ENCODE measurements around the gene LPIN2. TPM values are rescaled to one million over a fixed set of nuclear protein-coding genes. Genes with fewer than 3 reads are reported as not detected.

The LPIN2 gene
- total and polyA plus RNA-seq, 4 donors: 43.7 to 65.6 (median 49.5) TPM

DNA sequence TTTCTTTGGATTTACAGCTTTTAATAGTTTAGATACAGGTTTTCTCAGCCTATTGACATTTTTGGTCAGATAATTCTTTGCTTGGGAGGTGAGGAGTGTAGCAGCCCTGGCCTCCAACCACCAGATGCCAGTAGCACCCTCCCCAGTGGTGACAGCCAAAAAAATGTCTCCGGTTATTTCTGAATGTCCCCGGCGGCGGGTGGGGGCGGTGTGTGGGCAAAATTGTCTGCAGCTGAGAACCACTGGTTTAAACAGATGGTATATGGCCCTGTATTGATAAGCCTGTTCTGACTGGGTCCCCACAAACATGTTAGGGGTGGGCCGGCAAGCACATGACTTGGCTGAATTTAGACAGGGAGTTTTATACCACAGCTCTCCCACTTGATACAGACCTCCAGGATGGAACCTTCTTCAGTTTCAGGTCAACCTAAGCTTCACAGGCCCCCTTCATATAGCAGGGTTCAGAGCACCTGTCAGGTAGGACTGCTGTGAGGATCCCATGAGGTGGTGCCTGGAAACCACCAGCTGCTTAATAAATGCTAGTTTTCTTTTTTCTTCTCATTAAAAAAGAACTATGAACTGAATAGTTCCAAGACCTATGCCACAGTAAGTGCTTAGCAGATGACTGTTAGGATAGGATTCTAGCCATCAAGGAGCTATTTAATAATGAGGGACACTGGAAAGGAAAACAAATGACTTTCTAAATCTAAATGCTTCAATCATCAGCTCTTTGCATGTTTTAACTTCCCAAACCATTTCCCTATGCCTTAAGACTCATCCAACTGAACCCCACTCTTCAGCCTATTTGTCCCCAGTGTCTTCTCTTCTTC lies 18.1 kb downstream of the LPIN2 start:
- DNase-seq (ENCODE audit: low read depth in 4 of 6, low spot score in 6 of 6): no peak
- peaks cover 17% of the 10 kb centered on the region for H3K4me1 ChIP-seq (ENCODE audit: control insufficient read depth, insufficient read depth, low read length)
- WGBS (ENCODE audit: insufficient coverage): 97% methylated on average over 5 of the region's 6 CpGs
- H3K9me3 ChIP-seq (ENCODE audit: control insufficient read depth, insufficient read depth, low read length): no peaks in the 10 kb centered on the region
- H3K27ac ChIP-seq (ENCODE audit: low read depth, low read length): no peak overlapping the region
- H3K27me3 ChIP-seq (ENCODE audit: control insufficient read depth, insufficient read depth, low read length): no peaks in the 10 kb centered on the region
- no peak overlapping the region for H3K4me3 ChIP-seq (ENCODE audit: low read depth, low read length)
- peaks cover 2% of the 10 kb centered on the region for H3K36me3 ChIP-seq (ENCODE audit: control insufficient read depth, insufficient read depth, low read length)

DNA sequence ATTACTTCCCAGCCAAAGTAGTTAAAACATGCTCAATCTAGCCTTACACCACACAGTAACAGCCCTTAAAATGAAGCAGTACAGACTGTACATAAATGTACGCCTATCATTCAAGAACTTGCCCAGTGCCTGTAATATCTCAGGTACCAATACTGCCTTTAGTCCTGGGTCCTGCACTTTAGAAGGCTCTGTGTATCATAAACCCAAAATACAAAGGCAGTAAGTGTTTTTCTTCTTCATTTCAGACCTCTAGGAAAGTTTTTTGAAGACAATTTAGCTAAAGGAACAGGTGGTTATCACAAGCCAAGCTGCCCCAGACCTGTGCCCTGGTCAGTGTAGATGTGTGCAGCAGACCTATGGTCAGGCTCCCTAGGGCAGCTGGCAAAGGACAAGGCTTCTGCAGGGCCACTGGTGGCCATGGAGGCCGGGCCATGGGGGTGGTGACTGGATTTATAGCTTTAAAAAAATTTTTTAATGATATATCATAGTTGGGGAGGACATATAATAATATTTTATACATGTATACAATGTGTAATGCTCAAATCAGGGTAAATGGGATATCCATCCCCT lies 18.8 kb downstream of the LPIN2 start:
- no peak overlapping the region for H3K4me3 ChIP-seq (ENCODE audit: low read depth, low read length)
- H3K27me3 ChIP-seq (ENCODE audit: control insufficient read depth, insufficient read depth, low read length): no peaks in the 10 kb centered on the region
- no peak overlapping the region for H3K27ac ChIP-seq (ENCODE audit: low read depth, low read length)
- peaks cover 11% of the 10 kb centered on the region for H3K4me1 ChIP-seq (ENCODE audit: control insufficient read depth, insufficient read depth, low read length)
- 80% methylated on average over 1 of the region's 2 CpGs for WGBS (ENCODE audit: insufficient coverage)
- peaks cover 2% of the 10 kb centered on the region for H3K36me3 ChIP-seq (ENCODE audit: control insufficient read depth, insufficient read depth, low read length)
- no peak for DNase-seq (ENCODE audit: low read depth in 4 of 6, low spot score in 6 of 6)
- H3K9me3 ChIP-seq (ENCODE audit: control insufficient read depth, insufficient read depth, low read length): no peaks in the 10 kb centered on the region

DNA sequence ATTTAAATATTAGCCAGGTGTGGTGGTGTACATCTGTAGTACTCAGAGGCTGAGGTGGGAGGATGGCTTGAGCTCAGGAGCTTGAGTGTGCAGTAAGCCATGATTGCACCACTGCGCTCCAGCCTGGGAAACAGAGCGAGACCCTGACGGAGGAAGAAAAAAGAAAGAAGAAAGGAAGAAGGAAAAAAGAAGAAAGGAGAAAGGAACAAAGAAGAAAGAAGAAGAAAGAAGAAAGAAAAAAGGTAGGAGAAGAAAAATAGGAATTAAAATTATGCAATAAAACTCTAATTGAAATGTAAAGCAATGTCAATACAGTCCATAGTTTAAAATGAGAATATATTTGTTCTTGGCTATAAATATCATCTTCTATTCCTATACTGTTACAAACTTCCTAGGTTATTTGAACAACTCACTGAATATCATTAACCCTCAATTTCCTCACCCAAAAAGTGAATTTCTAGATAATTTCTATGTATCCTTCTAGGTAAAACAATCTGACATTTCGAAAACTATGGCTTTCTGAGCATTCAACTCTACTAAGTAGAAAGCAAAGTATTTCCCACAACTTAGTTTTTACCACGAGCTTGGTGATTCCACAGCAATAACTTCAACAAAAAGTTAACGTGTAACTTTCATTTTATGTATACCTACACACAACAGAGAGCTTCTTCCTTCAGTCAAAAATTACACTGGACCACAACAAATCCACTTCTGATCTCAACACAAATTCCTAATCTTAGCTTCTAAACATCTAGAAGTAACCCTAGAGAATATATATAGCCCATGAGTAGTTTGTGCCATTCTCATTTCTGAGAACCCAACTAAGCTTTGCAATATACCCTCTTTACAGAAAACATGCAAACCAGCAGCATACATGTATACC lies 19.7 kb downstream of the LPIN2 start:
- H3K4me3 ChIP-seq (ENCODE audit: low read depth, low read length): no peak overlapping the region
- 89% methylated on average over 3 of the region's 6 CpGs for WGBS (ENCODE audit: insufficient coverage)
- H3K27me3 ChIP-seq (ENCODE audit: control insufficient read depth, insufficient read depth, low read length): no peaks in the 10 kb centered on the region
- H3K4me1 ChIP-seq (ENCODE audit: control insufficient read depth, insufficient read depth, low read length): peaks cover 10% of the 10 kb centered on the region
- H3K9me3 ChIP-seq (ENCODE audit: control insufficient read depth, insufficient read depth, low read length): no peaks in the 10 kb centered on the region
- no peak overlapping the region for H3K27ac ChIP-seq (ENCODE audit: low read depth, low read length)
- DNase-seq (ENCODE audit: low read depth in 4 of 6, low spot score in 6 of 6): no peak
- peaks cover 2% of the 10 kb centered on the region for H3K36me3 ChIP-seq (ENCODE audit: control insufficient read depth, insufficient read depth, low read length)

DNA sequence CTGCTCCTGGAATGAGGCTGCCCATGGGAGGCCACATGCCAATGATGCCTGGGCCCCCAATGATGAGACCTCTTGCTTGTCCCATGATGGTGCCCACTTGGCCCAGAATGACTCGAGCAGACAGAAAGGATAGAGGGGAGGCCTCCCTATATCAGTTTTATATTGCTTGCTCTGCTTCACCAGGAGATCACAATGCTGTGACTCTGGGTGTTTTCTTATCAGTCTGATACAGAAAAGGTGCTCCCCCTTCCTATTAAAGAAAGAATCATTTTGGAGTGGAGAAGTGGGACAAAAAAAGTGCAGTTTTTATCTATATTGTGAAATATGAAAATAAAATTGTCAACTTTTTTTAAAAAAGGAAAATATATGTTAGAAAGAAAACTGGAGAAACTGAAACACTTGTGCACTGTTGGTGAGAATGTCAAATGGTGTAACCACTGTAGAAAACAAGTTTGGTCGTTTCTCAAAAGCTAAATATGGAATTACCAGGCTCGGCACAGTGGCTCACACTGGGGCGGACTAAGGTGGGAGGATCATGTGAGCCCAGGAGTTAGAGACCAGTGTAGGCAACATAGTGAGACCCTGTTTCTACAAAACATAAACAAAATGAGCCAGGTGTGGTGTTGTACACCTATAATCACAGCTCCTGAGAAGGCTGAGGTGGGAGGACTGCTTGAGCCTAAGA lies 21.8 kb downstream of the LPIN2 start:
- no peak overlapping the region for H3K27ac ChIP-seq (ENCODE audit: low read depth, low read length)
- WGBS (ENCODE audit: insufficient coverage): 100% methylated on average over 1 of the region's 4 CpGs
- H3K36me3 ChIP-seq (ENCODE audit: control insufficient read depth, insufficient read depth, low read length): peaks cover 2% of the 10 kb centered on the region
- no peak for DNase-seq (ENCODE audit: low read depth in 4 of 6, low spot score in 6 of 6)
- H3K4me1 ChIP-seq (ENCODE audit: control insufficient read depth, insufficient read depth, low read length): no peaks in the 10 kb centered on the region
- no peaks in the 10 kb centered on the region for H3K27me3 ChIP-seq (ENCODE audit: control insufficient read depth, insufficient read depth, low read length)
- H3K9me3 ChIP-seq (ENCODE audit: control insufficient read depth, insufficient read depth, low read length): no peaks in the 10 kb centered on the region
- no peak overlapping the region for H3K4me3 ChIP-seq (ENCODE audit: low read depth, low read length)

DNA sequence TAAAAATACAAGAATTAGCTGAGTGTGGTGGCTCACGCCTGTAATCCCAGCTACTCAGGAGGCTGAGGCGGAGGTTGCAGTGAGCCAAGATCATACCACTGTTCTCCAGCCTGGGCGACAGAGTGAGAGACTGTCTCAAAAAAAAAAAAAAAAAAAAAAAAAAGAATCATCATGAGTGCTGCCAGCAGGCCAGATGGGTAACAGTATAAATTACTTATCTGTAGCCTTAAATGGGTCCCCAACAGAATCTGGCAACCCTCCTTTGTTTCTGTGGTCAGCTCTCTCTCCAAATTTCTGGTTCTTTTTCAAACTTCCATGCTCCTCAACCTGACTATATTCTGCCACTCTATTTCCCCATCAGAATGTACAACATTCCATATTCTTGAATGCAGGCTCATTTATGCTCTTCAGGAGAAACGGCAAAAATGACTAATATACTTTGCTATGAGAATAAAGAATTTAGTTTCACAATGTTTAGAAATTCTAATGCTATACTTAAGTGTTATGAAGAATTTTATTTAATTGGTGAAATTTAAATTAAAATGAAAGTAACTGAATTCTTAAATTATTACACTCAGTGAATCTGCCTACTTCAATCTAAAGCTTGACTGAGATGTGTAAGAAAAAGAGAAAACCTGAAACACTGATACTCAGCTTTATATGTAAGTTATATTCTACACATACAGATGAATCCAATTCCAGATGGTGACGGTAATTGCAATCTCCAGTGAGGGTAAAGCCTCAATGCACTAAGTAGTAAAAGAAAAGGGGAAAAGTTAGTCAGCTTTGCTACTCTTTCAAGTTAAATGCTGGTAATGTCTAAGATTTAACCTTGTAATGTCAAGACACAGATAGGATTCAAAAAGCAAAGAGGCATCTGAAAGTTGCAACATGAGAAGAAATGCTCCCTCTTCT lies 24.8 kb downstream of the LPIN2 start:
- Histone ChIP-seq H3K27me3 (ENCODE audit: control insufficient read depth, insufficient read depth, low read length) (no peaks in the 10 kb centered on the region), H3K27ac (ENCODE audit: low read depth, low read length) (no peak overlapping the region), H3K9me3 (ENCODE audit: control insufficient read depth, insufficient read depth, low read length) (no peaks in the 10 kb centered on the region), H3K4me3 (ENCODE audit: low read depth, low read length) (no peak overlapping the region), H3K36me3 (ENCODE audit: control insufficient read depth, insufficient read depth, low read length) (peaks cover 2% of the 10 kb centered on the region), H3K4me1 (ENCODE audit: control insufficient read depth, insufficient read depth, low read length) (no peaks in the 10 kb centered on the region)
- WGBS (ENCODE audit: insufficient coverage): no CpG with 5 or more reads among the region's 5 CpGs
- DNase-seq (ENCODE audit: low read depth in 4 of 6, low spot score in 6 of 6): peak in 1 of 6 donors; percentile 10

DNA sequence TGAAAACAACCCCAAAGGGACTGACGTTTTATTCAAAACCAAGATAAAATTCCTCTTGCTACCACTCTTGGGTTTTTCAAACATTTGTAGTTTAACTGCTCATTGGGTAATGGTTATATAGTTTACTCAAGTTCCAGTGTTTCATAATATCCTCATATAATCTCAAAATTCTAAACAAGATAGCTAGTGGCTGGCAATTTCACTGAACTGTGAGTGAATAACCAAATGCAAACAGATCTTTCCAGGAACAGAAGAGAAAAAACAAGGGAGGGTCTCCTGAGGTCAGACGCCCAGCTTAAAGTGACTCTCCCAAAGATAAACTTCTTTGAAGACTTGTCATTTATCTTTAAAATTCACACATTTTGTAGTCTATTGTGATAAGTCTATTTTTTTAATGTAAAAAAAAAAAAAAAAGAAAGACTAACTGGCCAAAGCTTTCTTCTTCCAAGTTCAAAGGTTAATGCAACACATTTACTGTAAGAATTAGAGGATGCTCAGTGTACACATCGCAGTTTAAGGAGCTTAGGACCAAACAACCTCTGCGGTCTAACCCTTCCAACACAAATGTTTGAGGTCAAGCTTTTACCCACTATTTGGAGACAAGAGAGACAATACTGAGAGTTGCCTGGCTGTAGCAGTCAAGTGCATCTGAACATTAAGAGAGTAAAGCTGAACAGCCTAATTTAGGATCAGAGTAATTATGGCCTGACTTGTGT lies 26.6 kb downstream of the LPIN2 start:
- Histone ChIP-seq H3K27ac (ENCODE audit: low read depth, low read length) (no peak overlapping the region), H3K4me1 (ENCODE audit: control insufficient read depth, insufficient read depth, low read length) (no peaks in the 10 kb centered on the region), H3K36me3 (ENCODE audit: control insufficient read depth, insufficient read depth, low read length) (no peaks in the 10 kb centered on the region), H3K27me3 (ENCODE audit: control insufficient read depth, insufficient read depth, low read length) (no peaks in the 10 kb centered on the region), H3K4me3 (ENCODE audit: low read depth, low read length) (no peak overlapping the region), H3K9me3 (ENCODE audit: control insufficient read depth, insufficient read depth, low read length) (no peaks in the 10 kb centered on the region)
- DNase-seq (ENCODE audit: low read depth in 4 of 6, low spot score in 6 of 6): no peak
- WGBS (ENCODE audit: insufficient coverage): no CpG with 5 or more reads among the region's 4 CpGs

DNA sequence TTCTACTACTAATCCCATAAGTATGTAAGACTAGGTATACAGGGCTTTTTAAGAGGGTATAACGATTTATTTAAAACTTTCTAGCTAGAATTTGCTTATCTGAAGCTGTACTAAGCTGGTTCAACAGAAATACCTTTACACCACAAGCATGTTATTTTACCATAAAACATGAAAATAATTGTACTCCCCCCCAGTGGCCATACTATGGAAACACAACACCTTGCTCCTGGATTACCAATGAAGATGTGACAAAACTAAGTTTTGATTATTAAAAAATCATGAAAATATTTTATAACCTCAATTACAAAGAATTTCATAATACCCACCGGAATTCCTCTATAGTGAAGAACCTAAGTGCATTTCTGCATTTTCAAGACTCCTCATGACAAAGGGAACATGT lies 27.3 kb downstream of the LPIN2 start:
- H3K4me3 ChIP-seq (ENCODE audit: low read depth, low read length): no peak overlapping the region
- WGBS (ENCODE audit: insufficient coverage): no CpG with 5 or more reads among the region's 2 CpGs
- no peaks in the 10 kb centered on the region for H3K4me1 ChIP-seq (ENCODE audit: control insufficient read depth, insufficient read depth, low read length)
- H3K27ac ChIP-seq (ENCODE audit: low read depth, low read length): no peak overlapping the region
- H3K27me3 ChIP-seq (ENCODE audit: control insufficient read depth, insufficient read depth, low read length): no peaks in the 10 kb centered on the region
- no peaks in the 10 kb centered on the region for H3K9me3 ChIP-seq (ENCODE audit: control insufficient read depth, insufficient read depth, low read length)
- no peak for DNase-seq (ENCODE audit: low read depth in 4 of 6, low spot score in 6 of 6)
- H3K36me3 ChIP-seq (ENCODE audit: control insufficient read depth, insufficient read depth, low read length): no peaks in the 10 kb centered on the region

DNA sequence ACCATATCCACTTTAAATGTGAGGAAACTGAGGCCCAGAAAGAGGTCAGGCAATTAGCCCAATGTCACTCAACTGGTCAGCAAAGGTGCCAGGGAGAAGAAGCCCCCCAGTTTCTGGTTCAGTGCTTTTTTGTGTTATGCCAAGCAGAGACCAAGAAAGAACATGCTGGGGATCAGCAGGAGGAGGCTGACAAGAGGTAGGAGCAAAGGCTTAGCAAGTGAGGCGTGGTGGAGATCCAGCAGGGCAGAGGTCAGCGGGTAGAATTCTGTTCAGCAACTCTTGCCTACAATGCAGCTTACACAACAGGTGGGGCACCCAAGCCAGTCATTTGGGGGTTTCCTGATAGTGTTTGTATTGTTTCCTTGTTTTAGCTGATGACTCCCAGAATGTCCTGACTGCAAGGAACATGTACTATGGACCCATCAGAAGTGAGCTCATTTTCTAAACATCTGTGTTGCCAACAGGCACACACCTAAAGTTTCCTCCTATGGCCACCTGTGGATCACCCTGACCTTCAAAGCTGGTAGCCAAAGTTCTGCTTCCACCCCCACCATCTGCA lies 28.2 kb downstream of the LPIN2 start:
- H3K27ac ChIP-seq (ENCODE audit: low read depth, low read length): no peak overlapping the region
- no peaks in the 10 kb centered on the region for H3K27me3 ChIP-seq (ENCODE audit: control insufficient read depth, insufficient read depth, low read length)
- no peak overlapping the region for H3K4me3 ChIP-seq (ENCODE audit: low read depth, low read length)
- 100% methylated on average over 1 of the region's 2 CpGs for WGBS (ENCODE audit: insufficient coverage)
- no peaks in the 10 kb centered on the region for H3K4me1 ChIP-seq (ENCODE audit: control insufficient read depth, insufficient read depth, low read length)
- no peaks in the 10 kb centered on the region for H3K9me3 ChIP-seq (ENCODE audit: control insufficient read depth, insufficient read depth, low read length)
- H3K36me3 ChIP-seq (ENCODE audit: control insufficient read depth, insufficient read depth, low read length): no peaks in the 10 kb centered on the region
- DNase-seq (ENCODE audit: low read depth in 4 of 6, low spot score in 6 of 6): no peak

Data from spinal cord (tissue), 10 donors.